GM10266 (cell line): ENCODE measurements around the gene SLC2A10.

Experiments used
- DNase-seq: peaks from one replicate; pipeline ENCODE4 v3.0.0; 2012; ENCODE audit errors: extremely low spot score
- TF ChIP-seq, protein P1 (sequence below): IDR thresholded peaks from 2 replicates; pipeline ENCODE4 v1.5.1; 2012; ENCODE audit warnings: mild to moderate bottlenecking, low read depth; ENCODE audit not compliant: control insufficient read depth, insufficient read depth; ENCODE audit errors: missing control alignments

The SLC2A10 gene

GRCh38 chr20:46741924-46742668 lies 32.6 kb downstream of the SLC2A10 start:
- DNase-seq, result no peak
- TF ChIP-seq, protein P1, sequence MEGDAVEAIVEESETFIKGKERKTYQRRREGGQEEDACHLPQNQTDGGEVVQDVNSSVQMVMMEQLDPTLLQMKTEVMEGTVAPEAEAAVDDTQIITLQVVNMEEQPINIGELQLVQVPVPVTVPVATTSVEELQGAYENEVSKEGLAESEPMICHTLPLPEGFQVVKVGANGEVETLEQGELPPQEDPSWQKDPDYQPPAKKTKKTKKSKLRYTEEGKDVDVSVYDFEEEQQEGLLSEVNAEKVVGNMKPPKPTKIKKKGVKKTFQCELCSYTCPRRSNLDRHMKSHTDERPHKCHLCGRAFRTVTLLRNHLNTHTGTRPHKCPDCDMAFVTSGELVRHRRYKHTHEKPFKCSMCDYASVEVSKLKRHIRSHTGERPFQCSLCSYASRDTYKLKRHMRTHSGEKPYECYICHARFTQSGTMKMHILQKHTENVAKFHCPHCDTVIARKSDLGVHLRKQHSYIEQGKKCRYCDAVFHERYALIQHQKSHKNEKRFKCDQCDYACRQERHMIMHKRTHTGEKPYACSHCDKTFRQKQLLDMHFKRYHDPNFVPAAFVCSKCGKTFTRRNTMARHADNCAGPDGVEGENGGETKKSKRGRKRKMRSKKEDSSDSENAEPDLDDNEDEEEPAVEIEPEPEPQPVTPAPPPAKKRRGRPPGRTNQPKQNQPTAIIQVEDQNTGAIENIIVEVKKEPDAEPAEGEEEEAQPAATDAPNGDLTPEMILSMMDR, result no peak

DNA sequence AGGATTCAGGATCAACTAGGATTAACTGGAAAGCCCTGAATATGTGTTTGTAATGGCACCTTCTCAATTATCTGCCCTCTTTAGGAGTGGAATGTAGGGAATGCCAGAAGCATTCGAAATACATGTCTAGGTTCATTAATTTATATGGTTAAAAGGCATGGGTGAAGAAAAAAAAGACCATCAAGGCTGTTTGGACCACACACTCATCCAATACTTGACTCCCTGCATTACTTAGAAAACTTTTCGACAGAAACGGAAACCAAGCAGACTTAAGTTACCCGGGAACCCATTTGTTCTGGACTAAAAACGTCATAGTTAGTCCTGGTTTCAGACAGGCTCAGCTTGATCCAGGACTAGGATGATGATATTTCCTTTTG lies 33.2 kb downstream of the SLC2A10 start:
- TF ChIP-seq, protein P1, result no peak
- DNase-seq, result no peak

GRCh38 chr20:46743088-46743487 lies 33.6 kb downstream of the SLC2A10 start:
- TF ChIP-seq, protein P1, result no peak
- no peak for DNase-seq

GRCh38 chr20:46746956-46747526 lies 37.6 kb downstream of the SLC2A10 start:
- DNase-seq, result no peak
- TF ChIP-seq, protein P1, result no peak

GRCh38 chr20:46749147-46749546 lies 39.7 kb downstream of the SLC2A10 start:
- TF ChIP-seq, protein P1, result no peak
- no peak for DNase-seq

GRCh38 chr20:46751856-46752255 lies 42.4 kb downstream of the SLC2A10 start:
- TF ChIP-seq, protein P1, result no peak
- no peak for DNase-seq

DNA sequence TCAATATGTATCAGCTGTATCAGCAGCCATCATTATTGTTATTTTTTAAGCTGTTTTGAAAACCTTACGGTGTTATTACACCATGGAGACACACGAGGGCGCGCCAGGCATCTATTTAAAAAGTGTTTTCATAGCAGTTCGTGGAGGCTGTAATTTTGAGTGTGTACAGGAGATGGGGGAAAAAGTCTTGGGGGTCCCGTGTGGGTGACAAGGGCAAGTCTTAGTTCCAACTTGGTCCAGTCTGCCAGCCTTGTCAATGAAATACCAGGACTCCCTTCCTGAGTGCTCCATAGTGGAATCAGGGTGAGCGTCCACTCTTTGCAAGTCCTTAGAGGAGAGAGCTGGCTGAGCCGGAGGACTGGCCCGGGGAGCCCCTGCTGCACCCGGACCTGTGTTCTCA lies 43.3 kb downstream of the SLC2A10 start:
- DNase-seq, result peak; percentile 44
- TF ChIP-seq, protein P1, result peak; percentile 64
